Right ventricle myocardium inferior (tissue), 1 donor: ENCODE results near the gene KAT7. TPM values are rescaled to one million over a fixed set of nuclear protein-coding genes. Genes with fewer than 3 reads are reported as not detected.

Source experiments
- ATAC-seq: fragments of 200-7000 bp; cut with Tn5 transposase; one replicate; pipeline ENCODE4 v1.9.1; 2020; ENCODE audit warnings: mild to moderate bottlenecking, moderate library complexity
- DNase-seq: peaks from one replicate; pipeline ENCODE4 v3.0.0; 2021; ENCODE audit errors: missing footprints
- intact Hi-C: fragments of 100-400 bp; cut with DNase I; formaldehyde crosslinking; loops from one replicate; pipeline ENCODE4 v1.11.0; 2022
- total RNA-seq: library from RNA; stranded (reverse); fragmentation: NEBNext Ultra II Directional; extraction: Animal tissue kit (Norgen Biotek cat#: 25700); gene quantifications from one replicate; pipeline ENCODE4 v1.2.1, GENCODE V29; 2021
- donor health status: DM: no; HTN: yes; CAD: no; lungs with severe emphysema.

The KAT7 gene
- total RNA-seq, 1 donor from 2014 or later: 45.4 TPM

- ATAC-seq (peak; percentile 80), DNase-seq (peak; percentile 87)
- intact Hi-C loops: loop anchor here (2.0 kb wide), 2 partner anchors 63 to 285 kb away; partner anchors contain the start of gene KAT7
Observed at GRCh38 chr17:49851387-49852291, 63.2 kb downstream of the KAT7 start.

- DNase-seq (no peak), ATAC-seq (no peak)
- intact Hi-C loops: no loop called here
Observed at GRCh38 chr17:49853470-49854015, 65.1 kb downstream of the KAT7 start.

GRCh38 chr17:49854126-49854525 is 65.6 kb downstream of the KAT7 start:
- ATAC-seq (no peak), DNase-seq (no peak)
- intact Hi-C loops: no loop called here

- DNase-seq (no peak), ATAC-seq (no peak)
- intact Hi-C loops: no loop called here
Observed at GRCh38 chr17:49858796-49859195, 70.3 kb downstream of the KAT7 start.

- DNase-seq (no peak), ATAC-seq (peak; percentile 10)
- intact Hi-C loops: no loop called here
Observed at GRCh38 chr17:49859991-49860953, 71.8 kb downstream of the KAT7 start.

GRCh38 chr17:49861150-49861884 is 72.8 kb downstream of the KAT7 start:
- ATAC-seq (peak; percentile 5), DNase-seq (no peak)
- intact Hi-C loops: loop anchor here (1.0 kb wide), 1 partner anchor 137 kb away; no protein-coding TSS in a partner anchor

GRCh38 chr17:49862781-49863331 is 74.4 kb downstream of the KAT7 start:
- ATAC-seq (no peak), DNase-seq (no peak)
- intact Hi-C loops: no loop called here

- ATAC-seq: no peak
- DNase-seq: no peak
- intact Hi-C loops: no loop called here
Observed at GRCh38 chr17:49866019-49866380, 77.5 kb downstream of the KAT7 start.

GRCh38 chr17:49866882-49867413 is 78.5 kb downstream of the KAT7 start:
- peak; percentile 11 for DNase-seq
- no peak for ATAC-seq
- intact Hi-C loops: no loop called here

- no peak for ATAC-seq
- no peak for DNase-seq
- intact Hi-C loops: no loop called here
Observed at GRCh38 chr17:49869038-49869374, 80.5 kb downstream of the KAT7 start.

- ATAC-seq (no peak), DNase-seq (no peak)
- intact Hi-C loops: no loop called here
Observed at GRCh38 chr17:49870298-49870697, 81.8 kb downstream of the KAT7 start.

- DNase-seq (no peak), ATAC-seq (no peak)
- intact Hi-C loops: no loop called here
Observed at GRCh38 chr17:49871211-49871610, 82.7 kb downstream of the KAT7 start.

GRCh38 chr17:49872754-49873377 is 84.4 kb downstream of the KAT7 start:
- ATAC-seq (no peak), DNase-seq (no peak)
- intact Hi-C loops: no loop called here

- ATAC-seq: no peak
- intact Hi-C loops: no loop called here
- DNase-seq: no peak
Observed at GRCh38 chr17:49873466-49873865, 85.0 kb downstream of the KAT7 start.

- DNase-seq (no peak), ATAC-seq (no peak)
- intact Hi-C loops: no loop called here
Observed at GRCh38 chr17:49873926-49874325, 85.4 kb downstream of the KAT7 start.

- no peak for DNase-seq
- ATAC-seq: no peak
- intact Hi-C loops: no loop called here
Observed at GRCh38 chr17:49874911-49875310, 86.4 kb downstream of the KAT7 start.

GRCh38 chr17:49875685-49876084 is 87.2 kb downstream of the KAT7 start:
- no peak for DNase-seq
- intact Hi-C loops: no loop called here
- no peak for ATAC-seq
